HK-2 (cell line): ENCODE measurements around the gene MUSK.
A peak's percentile ranks its signal among the peaks of the same experiment; 100 is the strongest.
"Not testable (repeated sequence)": the region's sequence is repeated elsewhere in the genome, so short reads cannot be mapped to it uniquely, and the experiment has no call there.

Experiments used
- DNase-seq: peaks from one replicate; pipeline ENCODE4 v3.0.0-alpha.2; 2018; ENCODE audit not compliant: unreplicated experiment

The MUSK gene

GRCh38 chr9:110691002-110691549, 22.5 kb downstream of the MUSK start:
- DNase-seq, result no peak

GRCh38 chr9:110695846-110696245, 27.3 kb downstream of the MUSK start:
- DNase-seq, result not testable (repeated sequence)

- no peak for DNase-seq
These were observed 32.4 kb downstream of the MUSK start for GRCh38 chr9:110700953-110701352.

GRCh38 chr9:110703669-110704068, 35.1 kb downstream of the MUSK start:
- no peak for DNase-seq

GRCh38 chr9:110707419-110707818, 38.8 kb downstream of the MUSK start:
- no peak for DNase-seq

GRCh38 chr9:110710420-110710819, 41.8 kb downstream of the MUSK start:
- DNase-seq, result no peak

GRCh38 chr9:110712955-110713354, 44.4 kb downstream of the MUSK start:
- DNase-seq, result no peak

GRCh38 chr9:110714314-110714713, 45.7 kb downstream of the MUSK start:
- no peak for DNase-seq

- DNase-seq, result no peak
These were observed 59.5 kb downstream of the MUSK start for GRCh38 chr9:110728058-110728457.

GRCh38 chr9:110729641-110730040, 61.0 kb downstream of the MUSK start:
- DNase-seq, result no peak

GRCh38 chr9:110731437-110732028, 62.9 kb downstream of the MUSK start:
- DNase-seq, result no peak

GRCh38 chr9:110738982-110739381, 70.4 kb downstream of the MUSK start:
- no peak for DNase-seq

- DNase-seq, result no peak
These were observed 74.3 kb downstream of the MUSK start for GRCh38 chr9:110742741-110743371.

GRCh38 chr9:110744715-110745384, 76.3 kb downstream of the MUSK start:
- DNase-seq, result peak; percentile 44

- no peak for DNase-seq
These were observed 77.1 kb downstream of the MUSK start for GRCh38 chr9:110745676-110746075.

GRCh38 chr9:110746211-110746930, 77.8 kb downstream of the MUSK start:
- DNase-seq, result no peak

GRCh38 chr9:110748251-110748893, 79.8 kb downstream of the MUSK start:
- no peak for DNase-seq

- no peak for DNase-seq
These were observed 81.7 kb downstream of the MUSK start for GRCh38 chr9:110750272-110750671.

- DNase-seq, result no peak
These were observed 83.4 kb downstream of the MUSK start for GRCh38 chr9:110751971-110752370.

GRCh38 chr9:110752766-110753165, 84.2 kb downstream of the MUSK start:
- no peak for DNase-seq

GRCh38 chr9:110753731-110754231, 85.2 kb downstream of the MUSK start:
- no peak for DNase-seq

- no peak for DNase-seq
These were observed 86.6 kb downstream of the MUSK start for GRCh38 chr9:110755179-110755578.
